ENCODE data around the gene RTN4R. TPM values are rescaled to one million over a fixed set of nuclear protein-coding genes. Genes with fewer than 3 reads are reported as not detected.

RTN4R gene
- total RNA-seq, 2 experiments from 2014 or later = 0.36 to 0.50 TPM

- ChIA-PET CTCF (no interaction called here), POLR2A (no interaction called here)
- no peak overlapping the region for H3K4me3 ChIP-seq (ENCODE audit: low read length)
- no peak overlapping the region for H3K27ac Mint-ChIP-seq
- H3K9me3 Mint-ChIP-seq = no peaks in the 10 kb centered on the region
- no peak for DNase-seq
- H3K27me3 ChIP-seq (ENCODE audit: control insufficient read depth in 1 of 2, insufficient read depth in 2 of 2, low read length in 2 of 2) = no peaks in the 10 kb centered on the region
- no peak overlapping the region for H3K27ac ChIP-seq (ENCODE audit: low read depth in 1 of 2, low read length in 2 of 2)
- peaks cover 20% of the 10 kb centered on the region for H3K4me1 ChIP-seq (ENCODE audit: insufficient read depth, low read length)
- H3K4me3 Mint-ChIP-seq = no peak overlapping the region
- ATAC-seq (ENCODE audit: poor library complexity) = no peak
- intact Hi-C loops (cut with DNase I, micrococcal nuclease) = no loop called here
- no peaks in the 10 kb centered on the region for H3K36me3 Mint-ChIP-seq (ENCODE audit: low read depth)
- no peaks in the 10 kb centered on the region for H3K36me3 ChIP-seq (ENCODE audit: insufficient read depth, low read length)
- H3K27me3 Mint-ChIP-seq = no peaks in the 10 kb centered on the region
- no peak for TF ChIP-seq CTCF (IDR thresholded peaks at IDR 0.05)
- peaks cover 12% of the 10 kb centered on the region for H3K4me1 Mint-ChIP-seq (ENCODE audit: low read depth)
- no peaks in the 10 kb centered on the region for H3K9me3 ChIP-seq (ENCODE audit: control insufficient read depth in 1 of 2, insufficient read depth in 1 of 2, low read length in 2 of 2)
Measured at GRCh38 chr22:20249797-20250354, 18.2 kb downstream of the RTN4R start.

- no peak overlapping the region for H3K4me3 ChIP-seq (ENCODE audit: low read length)
- no peak for ATAC-seq (ENCODE audit: poor library complexity)
Measured at GRCh38 chr22:20248461-20248978, 19.6 kb downstream of the RTN4R start.

GRCh38 chr22:20247608-20248171, 20.4 kb downstream of the RTN4R start:
- no peaks in the 10 kb centered on the region for H3K36me3 ChIP-seq (ENCODE audit: insufficient read depth, low read length)
- no peak for ATAC-seq (ENCODE audit: poor library complexity)
- CTCF ChIA-PET = interaction anchor here (1.2 kb wide), 1 partner anchor 209 kb away, joined by 3 read pairs; no protein-coding TSS in a partner anchor
- TF ChIP-seq CTCF (IDR thresholded peaks at IDR 0.05) = no peak
- H3K27ac Mint-ChIP-seq = no peak overlapping the region
- peaks cover 0 to 4% of the 10 kb centered on the region in 2 experiments for H3K9me3 ChIP-seq (ENCODE audit: control insufficient read depth in 1 of 2, insufficient read depth in 1 of 2, low read length in 2 of 2)
- no peak for DNase-seq
- peaks cover 32% of the 10 kb centered on the region for H3K4me1 Mint-ChIP-seq (ENCODE audit: low read depth)
- H3K4me3 ChIP-seq (ENCODE audit: low read length) = no peak overlapping the region
- no peaks in the 10 kb centered on the region for H3K36me3 Mint-ChIP-seq (ENCODE audit: low read depth)
- H3K27ac ChIP-seq (ENCODE audit: low read depth in 1 of 2, low read length in 2 of 2) = no peak overlapping the region
- H3K4me3 Mint-ChIP-seq = no peak overlapping the region
- no peaks in the 10 kb centered on the region for H3K27me3 ChIP-seq (ENCODE audit: control insufficient read depth in 1 of 2, insufficient read depth in 2 of 2, low read length in 2 of 2)
- no peaks in the 10 kb centered on the region for H3K27me3 Mint-ChIP-seq
- POLR2A ChIA-PET = no interaction called here
- intact Hi-C loops (cut with DNase I, micrococcal nuclease) = no loop called here
- peaks cover 42% of the 10 kb centered on the region for H3K4me1 ChIP-seq (ENCODE audit: insufficient read depth, low read length)
- H3K9me3 Mint-ChIP-seq = no peaks in the 10 kb centered on the region

More at GRCh38 chr22:20248461-20248978, 19.6 kb downstream of the RTN4R start:
- Mint-ChIP-seq H3K27me3 (no peaks in the 10 kb centered on the region), H3K27ac (no peak overlapping the region), H3K4me1 (ENCODE audit: low read depth) (peaks cover 24% of the 10 kb centered on the region), H3K9me3 (no peaks in the 10 kb centered on the region), H3K4me3 (no peak overlapping the region), H3K36me3 (ENCODE audit: low read depth) (no peaks in the 10 kb centered on the region)
- H3K27me3 ChIP-seq (ENCODE audit: control insufficient read depth in 1 of 2, insufficient read depth in 2 of 2, low read length in 2 of 2) = no peaks in the 10 kb centered on the region
- no peak for TF ChIP-seq CTCF (IDR thresholded peaks at IDR 0.05)
- H3K36me3 ChIP-seq (ENCODE audit: insufficient read depth, low read length) = no peaks in the 10 kb centered on the region
- ChIA-PET POLR2A (no interaction called here), CTCF (no interaction called here)
- H3K27ac ChIP-seq (ENCODE audit: low read depth in 1 of 2, low read length in 2 of 2) = no peak overlapping the region
- no peak for DNase-seq
- peaks cover 0 to 4% of the 10 kb centered on the region in 2 experiments for H3K9me3 ChIP-seq (ENCODE audit: control insufficient read depth in 1 of 2, insufficient read depth in 1 of 2, low read length in 2 of 2)
- peaks cover 33% of the 10 kb centered on the region for H3K4me1 ChIP-seq (ENCODE audit: insufficient read depth, low read length)
- intact Hi-C loops (cut with DNase I, micrococcal nuclease) = no loop called here
